Small intestine (tissue), 7 donors: ENCODE results near the gene CCDC33. TPM values are rescaled to one million over a fixed set of nuclear protein-coding genes. Genes with fewer than 3 reads are reported as not detected.
A peak's percentile ranks its signal among the peaks of the same experiment; 100 is the strongest.

ENCODE experiments used
- DNase-seq, 2 donors: peaks; one replicate each; pipeline versions ENCODE4 v3.0.0 to v3.0.0-alpha.2; 2013
- FAIRE-seq: peaks from 2 replicates; lab custom pipeline; 2012; peaks lifted over from hg19 to GRCh38; lab: Jason Lieb, UNC
- H3K27ac ChIP-seq, 3 donors: one replicate each; pipeline ENCODE4 v1.5.1; 2013; ENCODE audit warnings: low read length in 2 of 3, mild to moderate bottlenecking in 2 of 3, control low read depth in 1 of 3, inconsistent platforms in 1 of 3, low read depth in 1 of 3, moderate library complexity in 1 of 3
- H3K27me3 ChIP-seq, 3 donors: one replicate each; pipeline ENCODE4 v1.6.1; 2013; ENCODE audit warnings: low read length in 3 of 3, inconsistent platforms in 1 of 3; ENCODE audit not compliant: control insufficient read depth in 3 of 3, insufficient read depth in 3 of 3
- H3K36me3 ChIP-seq, 3 donors: one replicate each; pipeline ENCODE4 v1.6.1; 2013; ENCODE audit warnings: low read length in 3 of 3, inconsistent platforms in 1 of 3, low read depth in 1 of 3, mild to moderate bottlenecking in 1 of 3, moderate library complexity in 1 of 3; ENCODE audit not compliant: control insufficient read depth in 3 of 3, insufficient read depth in 2 of 3
- H3K4me1 ChIP-seq, 3 donors: one replicate each; pipeline ENCODE4 v1.6.1; 2013; ENCODE audit warnings: low read length in 2 of 3, inconsistent platforms in 1 of 3, low read depth in 1 of 3, mild to moderate bottlenecking in 1 of 3, moderate library complexity in 1 of 3; ENCODE audit not compliant: control insufficient read depth in 3 of 3, insufficient read depth in 2 of 3
- H3K4me3 ChIP-seq, 3 donors: one replicate each; pipeline ENCODE4 v1.5.1; 2013; ENCODE audit warnings: low read length in 3 of 3, control low read depth in 1 of 3, inconsistent platforms in 1 of 3, low read depth in 1 of 3, mild to moderate bottlenecking in 1 of 3, moderate library complexity in 1 of 3
- H3K9me3 ChIP-seq, 2 donors: one replicate each; pipeline ENCODE4 v1.6.1; 2013; ENCODE audit warnings: low read depth in 1 of 2, low read length in 1 of 2; ENCODE audit not compliant: control insufficient read depth in 2 of 2, insufficient read depth in 1 of 2
- WGBS, 3 donors: extraction: QIAGEN DNeasy Blood & Tissue Kit; methylation state at CpG; one replicate each; pipeline ENCODE4 v1.1.7; 2013; 5-methylcytosine and 5-hydroxymethylcytosine counted together
- polyA plus RNA-seq, 4 donors: library from polyadenylated mRNA; stranded (reverse) in 3 of 4; unstranded in 1 of 4; fragments of 200-250 nt in 3 of 4; fragments of 120-200 nt in 1 of 4; gene quantifications; one replicate each; pipeline versions ENCODE4 v1.2.1 to v1.2.3, GENCODE V29; 2013
- donor health status: healthy with polysubstance abuse.
- donor health status: control.
- donor health status: control.
- donor health status: Bipolar disorder and iron deficiency.
- donor health status: healthy.

CCDC33 gene
- polyA plus RNA-seq, 4 donors: 0.01 to 1.1 TPM; not detected in 2

GRCh38 chr15:74307827-74308811 lies 72.0 kb downstream of the CCDC33 start:
- peaks cover 0 to 6% (median 0%) of the 10 kb centered on the region in 3 donors for H3K4me1 ChIP-seq
- no peaks in the 10 kb centered on the region for H3K36me3 ChIP-seq
- H3K9me3 ChIP-seq: no peaks in the 10 kb centered on the region
- H3K4me3 ChIP-seq: no peak overlapping the region
- peak; percentile 48 to 63 for DNase-seq
- H3K27ac ChIP-seq: no peak overlapping the region
- 4 to 15% (median 13%) methylated on average over 19 of the region's 19 CpGs for whole genome bisulfite sequencing, 3 donors
- H3K27me3 ChIP-seq: peaks cover 0 to 8% (median 2%) of the 10 kb centered on the region in 3 donors
- FAIRE-seq: no peak

- Histone ChIP-seq H3K27me3 (peaks cover 0 to 2% (median 0%) of the 10 kb centered on the region in 3 donors), H3K4me1 (peaks cover 0 to 25% (median 3%) of the 10 kb centered on the region in 3 donors), H3K36me3 (no peaks in the 10 kb centered on the region), H3K9me3 (no peaks in the 10 kb centered on the region), H3K4me3 (no peak overlapping the region), H3K27ac (no peak overlapping the region)
- FAIRE-seq (no peak), DNase-seq (no peak)
- WGBS, 3 donors: 37 to 62% (median 42%) methylated on average over 13 of the region's 13 CpGs
Measured at GRCh38 chr15:74311734-74312444, 75.8 kb downstream of the CCDC33 start.

- 17 to 65% (median 31%) methylated on average over 9 of the region's 9 CpGs for WGBS, 3 donors
- FAIRE-seq (no peak), DNase-seq (peak; percentile 37 to 52)
Measured at GRCh38 chr15:74312445-74313007, 76.4 kb downstream of the CCDC33 start.

GRCh38 chr15:74313889-74314288 lies 77.8 kb downstream of the CCDC33 start:
- no peak for FAIRE-seq
- Histone ChIP-seq H3K27ac (no peak overlapping the region), H3K4me3 (no peak overlapping the region), H3K4me1 (peaks cover 0 to 36% (median 7%) of the 10 kb centered on the region in 3 donors), H3K9me3 (no peaks in the 10 kb centered on the region), H3K36me3 (no peaks in the 10 kb centered on the region), H3K27me3 (peaks cover 0 to 2% (median 0%) of the 10 kb centered on the region in 3 donors)
- no peak for DNase-seq
- 66 to 86% (median 85%) methylated on average over 7 of the region's 7 CpGs for WGBS, 3 donors

More at GRCh38 chr15:74312445-74313007, 76.4 kb downstream of the CCDC33 start:
- H3K4me1 ChIP-seq: peaks cover 0 to 25% (median 3%) of the 10 kb centered on the region in 3 donors
- H3K27me3 ChIP-seq: peaks cover 0 to 2% (median 0%) of the 10 kb centered on the region in 3 donors
- no peaks in the 10 kb centered on the region for H3K36me3 ChIP-seq
- H3K27ac ChIP-seq: peak overlapping the region in 1 of 3 donors; percentile 17
- H3K4me3 ChIP-seq: no peak overlapping the region
- H3K9me3 ChIP-seq: no peaks in the 10 kb centered on the region

- Histone ChIP-seq H3K9me3 (no peaks in the 10 kb centered on the region), H3K4me3 (no peak overlapping the region), H3K36me3 (no peaks in the 10 kb centered on the region), H3K4me1 (peaks cover 0 to 47% (median 7%) of the 10 kb centered on the region in 3 donors), H3K27ac (peak overlapping the region in 1 of 3 donors; percentile 21), H3K27me3 (peaks cover 0 to 2% (median 0%) of the 10 kb centered on the region in 3 donors)
- WGBS, 3 donors: 51 to 71% (median 59%) methylated on average over 13 of the region's 13 CpGs
- FAIRE-seq (no peak), DNase-seq (no peak)
Measured at GRCh38 chr15:74314795-74315438, 78.8 kb downstream of the CCDC33 start.

GRCh38 chr15:74315626-74316025 lies 79.5 kb downstream of the CCDC33 start:
- H3K4me1 ChIP-seq: peaks cover 0 to 50% (median 7%) of the 10 kb centered on the region in 3 donors
- H3K4me3 ChIP-seq: no peak overlapping the region
- H3K27me3 ChIP-seq: peaks cover 0 to 2% (median 0%) of the 10 kb centered on the region in 3 donors
- WGBS, 3 donors: 46 to 53% (median 49%) methylated on average over 4 to 5 of the region's 5 CpGs
- H3K27ac ChIP-seq: no peak overlapping the region
- DNase-seq: peak in 1 of 2 donors; percentile 17
- peaks cover 0 to under 1% of the 10 kb centered on the region in 2 donors for H3K9me3 ChIP-seq
- FAIRE-seq: no peak
- H3K36me3 ChIP-seq: no peaks in the 10 kb centered on the region

GRCh38 chr15:74316141-74316540 lies 80.0 kb downstream of the CCDC33 start:
- FAIRE-seq: no peak

More at GRCh38 chr15:74316141-74316540, 80.0 kb downstream of the CCDC33 start:
- H3K9me3 ChIP-seq: peaks cover 0 to 4% of the 10 kb centered on the region in 2 donors
- H3K4me3 ChIP-seq: no peak overlapping the region
- WGBS, 3 donors: 59 to 64% (median 59%) methylated on average over 13 of the region's 13 CpGs
- H3K4me1 ChIP-seq: peaks cover 0 to 50% (median 7%) of the 10 kb centered on the region in 3 donors
- DNase-seq: no peak
- no peaks in the 10 kb centered on the region for H3K36me3 ChIP-seq
- H3K27ac ChIP-seq: no peak overlapping the region
- peaks cover 0 to 2% (median 0%) of the 10 kb centered on the region in 3 donors for H3K27me3 ChIP-seq
